ENCODE results near the gene TRIO. TPM values are rescaled to one million over a fixed set of nuclear protein-coding genes. Genes with fewer than 3 reads are reported as not detected.

Gene TRIO
- total and polyA plus RNA-seq, 2 of the 8 experiments (the other 6 are each of a cell fraction or from before 2014, with no cell fraction given), result 35.1 to 69.1 TPM

DNA sequence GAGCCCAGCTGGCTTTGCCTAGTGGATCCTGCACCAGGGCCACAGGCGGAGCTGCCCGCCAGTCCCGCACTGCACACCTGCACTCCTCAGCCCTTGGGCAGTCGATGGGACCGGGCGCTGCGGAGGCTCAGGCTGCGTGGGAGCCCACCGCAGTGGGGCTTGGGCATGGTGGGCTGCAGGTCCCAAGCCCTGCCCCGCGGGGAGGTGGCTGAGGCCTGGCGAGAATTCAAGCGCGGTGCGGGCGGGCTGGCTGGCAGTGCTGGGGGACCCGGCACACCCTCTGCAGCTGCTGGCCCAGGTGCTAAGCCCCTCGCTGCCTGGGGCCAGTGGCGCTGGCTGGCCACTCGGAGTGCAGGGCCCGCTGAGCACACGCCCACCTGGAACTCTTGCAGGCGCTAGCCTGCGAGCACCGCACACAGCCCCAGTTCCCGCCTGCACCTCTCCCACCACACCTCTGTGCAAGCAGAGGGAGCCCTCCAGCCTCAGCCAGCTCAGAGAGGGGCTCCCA lies 312.7 kb downstream of the TRIO start (continued):
- TF ChIP-seq CHD7 (IDR thresholded peaks at IDR 0.05; ENCODE audit: insufficient replicate concordance, low read length) (no peak), PHF8 (conservative IDR thresholded peaks at IDR 0.05; ENCODE audit: low read depth, low read length) (no peak)
